Endothelial cell of umbilical vein (primary cell): ENCODE measurements around the gene ID2. TPM values are rescaled to one million over a fixed set of nuclear protein-coding genes. Genes with fewer than 3 reads are reported as not detected.

Source experiments
- BruUV-seq: library from RNA; stranded (reverse); fragments of 400-500 nt; replicated peaks from 2 replicates; lab custom pipeline; 2021; lab: Mats Ljungman, UMichigan
- CTCF ChIA-PET: fragments of 300-600, 350-600 bp; sonication (Branson Sonifier 250); formaldehyde crosslinking; loops from one replicate; lab custom pipeline; 2021; ENCODE audit warnings: antibody characterized with exemption, inconsistent platforms; lab: Charles Lee
- POLR2A ChIA-PET: fragments of 300-600, 350-600 bp; sonication (Branson Sonifier 250); formaldehyde crosslinking; loops from one replicate; lab custom pipeline; 2021; ENCODE audit warnings: antibody characterized with exemption, inconsistent platforms; lab: Charles Lee
- DNase-seq: peaks from one replicate; pipeline ENCODE4 v3.0.0-alpha.2; 2011; ENCODE audit warnings: low read depth, low spot score
- FAIRE-seq: peaks from 2 replicates; lab custom pipeline; 2011; peaks lifted over from hg19 to GRCh38; lab: Jason Lieb, UNC
- H2AFZ ChIP-seq: 2 replicates; pipeline ENCODE4 v1.6.0; 2012; ENCODE audit warnings: low read depth, low read length, control low read depth, inconsistent platforms
- H3K27ac ChIP-seq: 2 replicates; pipeline ENCODE4 v1.5.1; 2011; ENCODE audit warnings: low read depth, mild to moderate bottlenecking, control low read depth, low read length, moderate library complexity; ENCODE audit not compliant: insufficient read depth
- H3K27me3 ChIP-seq, 2 experiments: 2 replicates each; pipeline versions ENCODE4 v1.6.0 to v1.6.1; 2011; ENCODE audit warnings: low read length in 2 of 2, mixed read lengths in 1 of 2; ENCODE audit not compliant: control insufficient read depth in 2 of 2, insufficient read depth in 2 of 2
- H3K36me3 ChIP-seq, 2 experiments: 2 replicates in 1 of 2; 3 replicates in 1 of 2; pipeline ENCODE4 v1.5.1; 2011; ENCODE audit warnings: low read length in 2 of 2, mild to moderate bottlenecking in 1 of 2, moderate library complexity in 1 of 2; ENCODE audit not compliant: control insufficient read depth in 2 of 2, insufficient read depth in 2 of 2; ENCODE audit errors: extremely low read depth in 1 of 2
- H3K4me1 ChIP-seq: 3 replicates; pipeline ENCODE4 v1.5.1; 2011; ENCODE audit warnings: mild to moderate bottlenecking, low read length; ENCODE audit not compliant: control insufficient read depth, insufficient read depth; ENCODE audit errors: extremely low read depth
- H3K4me2 ChIP-seq: 2 replicates; pipeline ENCODE4 v1.6.1; 2011; ENCODE audit warnings: low read length, control low read depth, mixed read lengths; ENCODE audit not compliant: insufficient read depth
- H3K4me3 ChIP-seq, 3 experiments: fragments of 200-600 bp in 1 of 3; sonication (generic), shearing (Covaris generic) in 1 of 3; replicated peaks in 1 of 3; 2 replicates each; pipeline ENCODE4 v1.5.1; 2011 to 2016; ENCODE audit warnings: control low read depth in 3 of 3, low read length in 3 of 3, mild to moderate bottlenecking in 2 of 3, inconsistent platforms in 1 of 3, low read depth in 1 of 3, moderate library complexity in 1 of 3; ENCODE audit not compliant: insufficient read depth in 1 of 3
- H3K79me2 ChIP-seq: 2 replicates; pipeline ENCODE4 v1.6.0; 2012; ENCODE audit warnings: low read length, inconsistent platforms; ENCODE audit not compliant: control insufficient read depth, insufficient read depth
- H3K9ac ChIP-seq: replicated peaks from 2 replicates; pipeline ENCODE3; 2011; ENCODE audit warnings: low read length, control low read depth; ENCODE audit not compliant: insufficient read depth; ENCODE audit errors: extremely low read depth
- H3K9me1 ChIP-seq: replicated peaks from 3 replicates; pipeline ENCODE4 v1.6.0; 2011; ENCODE audit warnings: mild to moderate bottlenecking, low read length; ENCODE audit not compliant: control insufficient read depth, insufficient read depth; ENCODE audit errors: extremely low read depth
- H3K9me3 ChIP-seq: replicated peaks from 2 replicates; pipeline ENCODE4 v1.5.1; 2012; ENCODE audit warnings: low read length, inconsistent platforms; ENCODE audit not compliant: control insufficient read depth, insufficient read depth
- H4K20me1 ChIP-seq: replicated peaks from 2 replicates; pipeline ENCODE3; 2011; ENCODE audit warnings: mild to moderate bottlenecking, low read length; ENCODE audit not compliant: control insufficient read depth, insufficient read depth; ENCODE audit errors: extremely low read depth
- EZH2 ChIP-seq: IDR thresholded peaks from 2 replicates; pipeline ENCODE4 v1.6.1; 2012; ENCODE audit warnings: borderline replicate concordance, low read depth, mild to moderate bottlenecking, moderate library complexity, low read length, inconsistent platforms; ENCODE audit not compliant: severe bottlenecking
- FOS ChIP-seq: IDR thresholded peaks from 2 replicates; pipeline ENCODE4 v1.6.1; 2011; ENCODE audit warnings: mild to moderate bottlenecking, low read length, moderate library complexity, borderline replicate concordance; ENCODE audit not compliant: insufficient read depth
- GATA2 ChIP-seq: IDR thresholded peaks from 2 replicates; pipeline ENCODE4 v1.7.0; 2011; ENCODE audit warnings: low read depth, mild to moderate bottlenecking, moderate library complexity, mixed read lengths, low read length; ENCODE audit not compliant: insufficient read length, insufficient read depth
- JUN ChIP-seq: IDR thresholded peaks from 2 replicates; pipeline ENCODE4 v1.6.1; 2011; ENCODE audit warnings: borderline replicate concordance, low read depth; ENCODE audit not compliant: insufficient read length, insufficient read depth
- MYC ChIP-seq: IDR thresholded peaks from one replicate; pipeline ENCODE4 v1.6.1; 2011; ENCODE audit warnings: mild to moderate bottlenecking, low read depth, low read length
- POLR2A ChIP-seq: IDR thresholded peaks from 2 replicates; pipeline ENCODE4 v1.6.1; 2012; ENCODE audit warnings: low read depth, mild to moderate bottlenecking, control low read depth, low read length
- POLR2AphosphoS5 ChIP-seq: IDR thresholded peaks from 2 replicates; pipeline ENCODE4 v1.6.1; 2012; ENCODE audit warnings: low read depth, mild to moderate bottlenecking, control low read depth, low read length, moderate library complexity; ENCODE audit not compliant: insufficient read depth
- dilution Hi-C: fragments of 300-500 bp; cut with MboI; formaldehyde crosslinking; loops from one replicate; pipeline ENCODE4 v1.15.0; 2019; ENCODE audit warnings: low sequenced_read_pairs; ENCODE audit not compliant: extremely low pct_ligation_motif_present
- intact Hi-C: fragments of 100-400 bp; cut with micrococcal nuclease; formaldehyde crosslinking; loops from one replicate; pipeline ENCODE4 v1.10.0; 2022
- polyA plus RNA-seq, 4 experiments: library from polyadenylated mRNA; depleted of rRNA in 3 of 4; stranded (reverse) in 3 of 4; unstranded in 1 of 4; fragments of >200 nt; gene quantifications; 2 replicates each; pipeline versions ENCODE4 v1.2.1 to v1.2.3, GENCODE V29; 2011 to 2012; ENCODE audit warnings: missing spikeins in 1 of 4
- total RNA-seq: library from RNA; stranded (reverse); gene quantifications from 2 replicates; pipeline ENCODE4 v1.2.3, GENCODE V29; 2021
- TF ChIP-seq, protein P1 (sequence below): IDR thresholded peaks from 2 replicates; pipeline ENCODE4 v1.6.1; 2011; ENCODE audit not compliant: insufficient read depth, insufficient read length
- TF ChIP-seq, protein P2 (sequence below), 2 donors: IDR thresholded peaks; 1 replicate in 1 of 2; 2 replicates in 1 of 2; pipeline ENCODE4 v1.5.1; 2011; ENCODE audit warnings: low read length in 2 of 2, mild to moderate bottlenecking in 2 of 2, moderate library complexity in 2 of 2, control low read depth in 1 of 2, inconsistent platforms in 1 of 2, low read depth in 1 of 2; ENCODE audit not compliant: insufficient read depth in 1 of 2; ENCODE audit errors: extremely low read depth in 1 of 2

ID2 gene
- total and polyA plus RNA-seq, 2 donors (not counting 3 experiments of a cell fraction or from before 2014, with no cell fraction given), result 4.1 to 29.1 TPM

DNA sequence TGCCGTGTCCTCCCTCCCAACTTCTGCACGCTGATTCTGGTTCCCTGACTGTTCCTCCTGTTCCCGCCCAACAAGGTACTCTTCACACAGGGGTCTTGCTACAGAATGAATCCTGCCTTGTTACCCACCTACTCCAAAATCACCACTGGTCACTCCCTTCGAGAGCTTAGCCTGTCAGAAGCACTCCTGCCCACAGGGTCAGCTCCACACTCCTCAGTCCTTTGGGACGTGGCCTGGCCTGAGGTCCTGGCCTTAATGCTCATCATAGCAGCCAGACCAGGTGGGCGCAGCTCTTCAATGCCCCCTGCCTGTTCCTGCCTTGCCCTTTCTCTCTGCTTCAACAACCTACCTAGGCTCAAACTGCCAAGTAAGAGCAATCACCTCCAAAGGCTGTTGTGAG is 27.8 kb upstream of the ID2 start:
- BruUV-seq, result no TSS peak
- dilution Hi-C loops, result no loop called here
- ChIA-PET CTCF (no interaction called here), POLR2A (no interaction called here)
- H3K4me2 ChIP-seq, result no peak overlapping the region
- DNase-seq (no peak), FAIRE-seq (no peak)
- no peaks in the 10 kb centered on the region for H3K9me3 ChIP-seq
- H3K27ac ChIP-seq, result no peak overlapping the region
- H3K4me1 ChIP-seq, result no peaks in the 10 kb centered on the region
- H2AFZ ChIP-seq, result no peak overlapping the region
- no peak overlapping the region for H3K4me3 ChIP-seq
- no peaks in the 10 kb centered on the region for H3K9me1 ChIP-seq
- TF ChIP-seq FOS, result no peak
- TF ChIP-seq JUN, result no peak
- TF ChIP-seq MYC, result no peak
- TF ChIP-seq, protein P1, sequence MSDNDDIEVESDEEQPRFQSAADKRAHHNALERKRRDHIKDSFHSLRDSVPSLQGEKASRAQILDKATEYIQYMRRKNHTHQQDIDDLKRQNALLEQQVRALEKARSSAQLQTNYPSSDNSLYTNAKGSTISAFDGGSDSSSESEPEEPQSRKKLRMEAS, result no peak
- TF ChIP-seq, protein P2, sequence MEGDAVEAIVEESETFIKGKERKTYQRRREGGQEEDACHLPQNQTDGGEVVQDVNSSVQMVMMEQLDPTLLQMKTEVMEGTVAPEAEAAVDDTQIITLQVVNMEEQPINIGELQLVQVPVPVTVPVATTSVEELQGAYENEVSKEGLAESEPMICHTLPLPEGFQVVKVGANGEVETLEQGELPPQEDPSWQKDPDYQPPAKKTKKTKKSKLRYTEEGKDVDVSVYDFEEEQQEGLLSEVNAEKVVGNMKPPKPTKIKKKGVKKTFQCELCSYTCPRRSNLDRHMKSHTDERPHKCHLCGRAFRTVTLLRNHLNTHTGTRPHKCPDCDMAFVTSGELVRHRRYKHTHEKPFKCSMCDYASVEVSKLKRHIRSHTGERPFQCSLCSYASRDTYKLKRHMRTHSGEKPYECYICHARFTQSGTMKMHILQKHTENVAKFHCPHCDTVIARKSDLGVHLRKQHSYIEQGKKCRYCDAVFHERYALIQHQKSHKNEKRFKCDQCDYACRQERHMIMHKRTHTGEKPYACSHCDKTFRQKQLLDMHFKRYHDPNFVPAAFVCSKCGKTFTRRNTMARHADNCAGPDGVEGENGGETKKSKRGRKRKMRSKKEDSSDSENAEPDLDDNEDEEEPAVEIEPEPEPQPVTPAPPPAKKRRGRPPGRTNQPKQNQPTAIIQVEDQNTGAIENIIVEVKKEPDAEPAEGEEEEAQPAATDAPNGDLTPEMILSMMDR (IDR thresholded peaks at IDR 0.05; ENCODE audit: extremely low read depth in 1 of 2, insufficient read depth in 1 of 2, low read depth in 1 of 2, low read length in 2 of 2), result no peak
- TF ChIP-seq GATA2, result no peak
- no peak for TF ChIP-seq EZH2
- TF ChIP-seq POLR2A, result no peak
- no peak for TF ChIP-seq POLR2AphosphoS5
- intact Hi-C loops, result no loop called here
- H3K27me3 ChIP-seq, result no peaks in the 10 kb centered on the region
- no peaks in the 10 kb centered on the region for H4K20me1 ChIP-seq
- no peak overlapping the region for H3K9ac ChIP-seq
- H3K79me2 ChIP-seq, result no peaks in the 10 kb centered on the region
- H3K36me3 ChIP-seq, result no peaks in the 10 kb centered on the region
